ENCODE data around the gene SPOCK1. TPM values are rescaled to one million over a fixed set of nuclear protein-coding genes. Genes with fewer than 3 reads are reported as not detected.

SPOCK1 gene
- total RNA-seq, 1 experiment from 2014 or later = 0.27 TPM

DNA sequence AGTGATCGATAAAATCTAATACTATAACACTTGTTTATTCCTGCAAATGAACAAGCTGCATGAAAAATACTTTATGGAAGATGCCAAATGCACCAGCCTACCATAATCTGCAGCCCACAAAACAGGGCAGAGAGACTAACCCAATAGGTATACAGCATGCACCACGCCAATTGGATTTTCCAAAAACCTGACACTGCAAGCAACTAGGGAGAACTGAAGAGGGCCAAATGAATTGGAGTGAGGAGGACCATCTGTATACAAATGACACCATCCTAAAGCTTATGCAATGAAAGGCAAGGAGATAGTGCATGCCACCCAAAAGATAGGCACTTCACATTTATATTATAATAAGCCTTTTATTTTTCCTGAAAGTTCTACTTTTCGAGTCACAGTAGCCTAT, 100.4 kb downstream of the SPOCK1 start:
- Histone ChIP-seq H3K4me1 (ENCODE audit: control insufficient read depth in 1 of 2, insufficient read depth in 2 of 2, low read length in 2 of 2) (no peaks in the 10 kb centered on the region), H4K20me1 (ENCODE audit: insufficient read depth) (no peaks in the 10 kb centered on the region), H3K4me3 (replicated peaks in 1 of 2; ENCODE audit: low read depth in 1 of 2, low read length in 2 of 2) (no peak overlapping the region), H3K9ac (ENCODE audit: low read length) (no peak overlapping the region), H3K9me2 (ENCODE audit: insufficient read depth) (no peaks in the 10 kb centered on the region), H3K36me3 (ENCODE audit: control insufficient read depth in 1 of 2, insufficient read depth in 2 of 2, low read length in 2 of 2) (no peaks in the 10 kb centered on the region), H3K79me2 (ENCODE audit: insufficient read depth, low read length) (no peaks in the 10 kb centered on the region), H3K27ac (ENCODE audit: low read depth, low read length) (no peak overlapping the region), H3K9me3 (ENCODE audit: control insufficient read depth in 1 of 2, insufficient read depth in 1 of 2, low read depth in 1 of 2, low read length in 2 of 2) (no peaks in the 10 kb centered on the region), H3K27me3 (ENCODE audit: insufficient read depth, low read length) (peaks cover 46% of the 10 kb centered on the region), H3K4me2 (ENCODE audit: low read length) (no peak overlapping the region), H2AFZ (ENCODE audit: low read depth, low read length, poor library complexity, severe bottlenecking) (no peak overlapping the region)
- no peak for DNase-seq (ENCODE audit: low read depth, low spot score)
- intact Hi-C loops (cut with micrococcal nuclease) = no loop called here
- RAD21 ChIA-PET (ENCODE audit: low non-redundant PET in 1 of 2, low total read pairs in 2 of 2, uncharacterized antibody in 2 of 2, unreplicated experiment in 2 of 2) = no interaction called here
- POLR2A ChIA-PET = no interaction called here
- no peak for ATAC-seq
- CTCF ChIA-PET = no interaction called here
- BruUV-seq (replicated peaks) = no TSS peak
- no peak for TF ChIP-seq EGR1 (IDR thresholded peaks at IDR 0.05; ENCODE audit: low read depth)
- TF ChIP-seq SRF (IDR thresholded peaks at IDR 0.05; ENCODE audit: low read depth) = no peak
- no peak for TF ChIP-seq SIN3A (IDR thresholded peaks at IDR 0.05; ENCODE audit: low read depth)
- TF ChIP-seq POLR2A (IDR thresholded peaks at IDR 0.05; ENCODE audit: borderline replicate concordance, extremely low read depth, insufficient read depth, insufficient read length) = no peak
- TF ChIP-seq CBX3 (IDR thresholded peaks at IDR 0.05; ENCODE audit: low read depth) = no peak
- no peak for TF ChIP-seq TCF7L2 (IDR thresholded peaks at IDR 0.05; ENCODE audit: borderline replicate concordance, extremely low read depth, insufficient read depth, insufficient read length)
- TF ChIP-seq POLR2AphosphoS5 (IDR thresholded peaks at IDR 0.05; ENCODE audit: low read depth, low read length) = no peak
- TF ChIP-seq, protein P1, sequence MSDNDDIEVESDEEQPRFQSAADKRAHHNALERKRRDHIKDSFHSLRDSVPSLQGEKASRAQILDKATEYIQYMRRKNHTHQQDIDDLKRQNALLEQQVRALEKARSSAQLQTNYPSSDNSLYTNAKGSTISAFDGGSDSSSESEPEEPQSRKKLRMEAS (IDR thresholded peaks at IDR 0.05) = no peak
- no peak for TF ChIP-seq RAD21 (IDR thresholded peaks at IDR 0.05; ENCODE audit: low read depth)
- TF ChIP-seq SP1 (IDR thresholded peaks at IDR 0.05; ENCODE audit: low read depth) = no peak
- no peak for TF ChIP-seq ZFX (IDR thresholded peaks at IDR 0.05)
- TF ChIP-seq, protein P2, sequence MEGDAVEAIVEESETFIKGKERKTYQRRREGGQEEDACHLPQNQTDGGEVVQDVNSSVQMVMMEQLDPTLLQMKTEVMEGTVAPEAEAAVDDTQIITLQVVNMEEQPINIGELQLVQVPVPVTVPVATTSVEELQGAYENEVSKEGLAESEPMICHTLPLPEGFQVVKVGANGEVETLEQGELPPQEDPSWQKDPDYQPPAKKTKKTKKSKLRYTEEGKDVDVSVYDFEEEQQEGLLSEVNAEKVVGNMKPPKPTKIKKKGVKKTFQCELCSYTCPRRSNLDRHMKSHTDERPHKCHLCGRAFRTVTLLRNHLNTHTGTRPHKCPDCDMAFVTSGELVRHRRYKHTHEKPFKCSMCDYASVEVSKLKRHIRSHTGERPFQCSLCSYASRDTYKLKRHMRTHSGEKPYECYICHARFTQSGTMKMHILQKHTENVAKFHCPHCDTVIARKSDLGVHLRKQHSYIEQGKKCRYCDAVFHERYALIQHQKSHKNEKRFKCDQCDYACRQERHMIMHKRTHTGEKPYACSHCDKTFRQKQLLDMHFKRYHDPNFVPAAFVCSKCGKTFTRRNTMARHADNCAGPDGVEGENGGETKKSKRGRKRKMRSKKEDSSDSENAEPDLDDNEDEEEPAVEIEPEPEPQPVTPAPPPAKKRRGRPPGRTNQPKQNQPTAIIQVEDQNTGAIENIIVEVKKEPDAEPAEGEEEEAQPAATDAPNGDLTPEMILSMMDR (IDR thresholded peaks at IDR 0.05 in 2 of 3, conservative IDR thresholded peaks at IDR 0.05 in 1 of 3; ENCODE audit: borderline replicate concordance in 1 of 3, insufficient read depth in 1 of 3, low read depth in 2 of 3, low read length in 2 of 3) = no peak

Measured in HCT116 (cell line).